Hepatocyte (in vitro differentiated cells): ENCODE data around the gene GATAD2A.
A peak's percentile ranks its signal among the peaks of the same experiment; 100 is the strongest.

Experiments
- EZH2phosphoT487 ChIP-seq: fragments of 200-600 bp; sonication (generic); IDR thresholded peaks from one replicate; pipeline ENCODE4 v1.6.1; 2018; ENCODE audit warnings: antibody characterized with exemption, mild to moderate bottlenecking, low read depth, moderate library complexity; ENCODE audit not compliant: unreplicated experiment, severe bottlenecking
- TF ChIP-seq, protein P1 (sequence below): fragments of 200-600 bp; sonication (generic); IDR thresholded peaks from 2 replicates; pipeline ENCODE4 v1.5.1; 2016; ENCODE audit warnings: antibody characterized with exemption, mild to moderate bottlenecking; ENCODE audit not compliant: poor library complexity

DNA sequence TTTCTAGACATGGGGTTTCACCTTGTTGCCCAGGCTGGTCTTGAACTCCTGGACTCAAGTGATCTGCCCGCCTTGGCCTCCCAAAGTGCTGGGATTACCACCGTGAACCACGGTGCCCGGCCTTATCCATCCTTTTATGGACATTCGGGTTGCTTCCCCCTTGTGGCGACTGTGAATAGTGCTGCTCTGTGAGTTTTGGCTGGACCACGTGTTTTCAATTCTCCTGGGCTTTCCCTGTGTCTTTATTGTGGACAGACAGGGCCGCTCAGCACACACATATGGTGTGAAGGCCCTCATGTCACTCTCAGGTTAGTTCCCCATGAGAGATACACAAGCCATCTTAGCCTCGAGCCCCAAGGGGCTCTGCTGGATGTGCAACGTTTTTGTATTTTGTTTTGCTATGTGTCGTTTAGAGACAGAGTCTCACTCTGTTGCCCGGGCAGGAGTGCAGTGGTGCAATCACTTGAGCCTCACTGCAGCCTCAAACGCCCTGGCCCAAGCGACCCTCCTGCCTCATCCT, 44.3 kb upstream of the GATAD2A start:
- TF ChIP-seq, protein P1, sequence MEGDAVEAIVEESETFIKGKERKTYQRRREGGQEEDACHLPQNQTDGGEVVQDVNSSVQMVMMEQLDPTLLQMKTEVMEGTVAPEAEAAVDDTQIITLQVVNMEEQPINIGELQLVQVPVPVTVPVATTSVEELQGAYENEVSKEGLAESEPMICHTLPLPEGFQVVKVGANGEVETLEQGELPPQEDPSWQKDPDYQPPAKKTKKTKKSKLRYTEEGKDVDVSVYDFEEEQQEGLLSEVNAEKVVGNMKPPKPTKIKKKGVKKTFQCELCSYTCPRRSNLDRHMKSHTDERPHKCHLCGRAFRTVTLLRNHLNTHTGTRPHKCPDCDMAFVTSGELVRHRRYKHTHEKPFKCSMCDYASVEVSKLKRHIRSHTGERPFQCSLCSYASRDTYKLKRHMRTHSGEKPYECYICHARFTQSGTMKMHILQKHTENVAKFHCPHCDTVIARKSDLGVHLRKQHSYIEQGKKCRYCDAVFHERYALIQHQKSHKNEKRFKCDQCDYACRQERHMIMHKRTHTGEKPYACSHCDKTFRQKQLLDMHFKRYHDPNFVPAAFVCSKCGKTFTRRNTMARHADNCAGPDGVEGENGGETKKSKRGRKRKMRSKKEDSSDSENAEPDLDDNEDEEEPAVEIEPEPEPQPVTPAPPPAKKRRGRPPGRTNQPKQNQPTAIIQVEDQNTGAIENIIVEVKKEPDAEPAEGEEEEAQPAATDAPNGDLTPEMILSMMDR: peak; percentile 72
- TF ChIP-seq EZH2phosphoT487: no peak
